ENCODE measurements around the gene NFIB. TPM values are rescaled to one million over a fixed set of nuclear protein-coding genes. Genes with fewer than 3 reads are reported as not detected.

NFIB gene
- total RNA-seq, 1 experiment from 2014 or later, result 75.8 TPM

DNA sequence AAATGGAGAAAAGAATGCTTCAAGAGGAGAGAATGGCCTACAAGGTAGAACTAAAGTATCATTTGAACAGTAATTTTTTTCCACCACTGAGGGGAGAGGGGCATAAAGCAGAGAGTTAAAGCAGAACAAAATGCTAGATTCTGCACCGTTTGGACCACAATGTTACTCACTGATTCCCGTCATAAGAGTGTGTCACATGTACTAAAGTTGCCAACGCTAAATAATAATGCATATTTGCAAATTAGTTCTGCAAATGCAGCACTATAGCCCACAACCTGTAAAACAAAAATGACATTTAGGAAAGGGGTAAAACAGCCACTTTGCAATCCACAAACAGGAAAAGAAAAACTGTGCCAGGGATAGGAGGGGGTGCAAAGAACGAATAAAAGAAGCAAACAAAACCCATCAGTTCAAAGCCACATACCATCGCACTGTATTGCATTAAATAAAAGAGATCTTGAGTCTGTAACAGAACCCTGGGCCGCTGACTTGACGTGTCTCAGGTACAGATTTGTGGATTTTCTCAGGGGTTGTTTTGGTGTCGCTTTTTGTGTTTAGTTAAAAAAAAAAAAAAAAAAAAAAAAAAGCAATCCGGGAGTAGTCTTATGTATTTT lies 7.7 kb upstream of the NFIB start:
- TF ChIP-seq, protein P1, sequence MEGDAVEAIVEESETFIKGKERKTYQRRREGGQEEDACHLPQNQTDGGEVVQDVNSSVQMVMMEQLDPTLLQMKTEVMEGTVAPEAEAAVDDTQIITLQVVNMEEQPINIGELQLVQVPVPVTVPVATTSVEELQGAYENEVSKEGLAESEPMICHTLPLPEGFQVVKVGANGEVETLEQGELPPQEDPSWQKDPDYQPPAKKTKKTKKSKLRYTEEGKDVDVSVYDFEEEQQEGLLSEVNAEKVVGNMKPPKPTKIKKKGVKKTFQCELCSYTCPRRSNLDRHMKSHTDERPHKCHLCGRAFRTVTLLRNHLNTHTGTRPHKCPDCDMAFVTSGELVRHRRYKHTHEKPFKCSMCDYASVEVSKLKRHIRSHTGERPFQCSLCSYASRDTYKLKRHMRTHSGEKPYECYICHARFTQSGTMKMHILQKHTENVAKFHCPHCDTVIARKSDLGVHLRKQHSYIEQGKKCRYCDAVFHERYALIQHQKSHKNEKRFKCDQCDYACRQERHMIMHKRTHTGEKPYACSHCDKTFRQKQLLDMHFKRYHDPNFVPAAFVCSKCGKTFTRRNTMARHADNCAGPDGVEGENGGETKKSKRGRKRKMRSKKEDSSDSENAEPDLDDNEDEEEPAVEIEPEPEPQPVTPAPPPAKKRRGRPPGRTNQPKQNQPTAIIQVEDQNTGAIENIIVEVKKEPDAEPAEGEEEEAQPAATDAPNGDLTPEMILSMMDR (IDR thresholded peaks at IDR 0.05; ENCODE audit: unreplicated experiment), result no peak
- Mint-ChIP-seq H3K36me3 (ENCODE audit: insufficient read depth, unreplicated experiment) (peaks cover 52% of the 10 kb centered on the region), H3K9me3 (ENCODE audit: low read depth, unreplicated experiment) (no peaks in the 10 kb centered on the region), H3K4me3 (ENCODE audit: low read depth, unreplicated experiment) (peak overlapping the region; percentile 70), H3K4me1 (ENCODE audit: low read depth, unreplicated experiment) (peaks cover 31% of the 10 kb centered on the region), H3K27ac (ENCODE audit: unreplicated experiment) (peak overlapping the region; percentile 70), H3K27me3 (ENCODE audit: unreplicated experiment) (no peaks in the 10 kb centered on the region)
- intact Hi-C loops (cut with micrococcal nuclease; ENCODE audit: unreplicated experiment), result loop anchor here (5.0 kb wide), 2 partner anchors 44 to 224 kb away; no protein-coding TSS in a partner anchor
- DNase-seq, result no peak
- TSS peak; percentile 64 for BruUV-seq (replicated peaks)
- CTCF ChIA-PET, result no interaction called here

DNA sequence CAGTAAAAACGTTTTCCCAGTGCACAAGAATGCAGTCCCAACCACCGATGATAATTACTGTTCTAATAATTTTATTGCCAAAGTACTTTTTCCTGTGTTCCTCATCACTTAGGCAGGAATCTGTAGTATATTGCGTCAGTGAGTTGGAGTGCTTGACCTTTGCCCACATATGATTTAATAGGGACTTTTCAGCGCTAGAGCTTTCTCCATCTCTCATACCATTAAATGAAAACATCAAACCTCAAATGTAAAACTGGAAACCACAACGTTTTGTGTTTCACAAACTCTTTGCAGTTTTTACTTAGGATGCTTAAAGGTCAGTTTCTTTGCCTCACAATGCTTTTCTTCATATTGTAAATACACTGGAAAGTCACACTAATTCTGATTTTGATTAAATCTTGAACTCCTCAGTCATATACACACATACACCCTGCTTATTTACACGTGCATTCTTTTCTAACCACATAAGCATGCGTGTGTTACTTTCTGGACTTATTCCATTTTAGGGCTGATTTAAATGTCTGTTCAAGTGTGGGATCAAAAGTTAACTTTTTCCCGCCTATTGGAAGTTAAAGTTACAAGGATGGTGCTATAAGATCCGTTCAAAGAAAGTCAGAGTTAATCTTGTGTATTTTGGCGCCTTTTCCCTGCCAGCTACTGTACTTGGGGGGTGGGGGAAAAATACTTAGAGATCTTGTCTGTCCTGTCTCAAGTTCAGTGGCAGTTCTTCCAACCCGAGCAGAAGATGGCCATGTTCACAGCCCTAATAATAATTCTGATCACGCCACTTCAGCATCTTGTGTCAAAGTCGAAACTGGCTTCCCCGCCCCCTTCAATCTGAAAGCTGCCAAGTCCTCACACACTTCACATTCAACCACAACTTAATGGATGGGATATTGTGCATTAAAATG lies 6.6 kb upstream of the NFIB start:
- H3K36me3 Mint-ChIP-seq (ENCODE audit: insufficient read depth, unreplicated experiment), result peaks cover 63% of the 10 kb centered on the region
- H3K4me3 Mint-ChIP-seq (ENCODE audit: low read depth, unreplicated experiment), result peak overlapping the region; percentile 70
- TF ChIP-seq, protein P1 (IDR thresholded peaks at IDR 0.05; ENCODE audit: unreplicated experiment), result no peak
- DNase-seq, result peak; percentile 32
- CTCF ChIA-PET, result no interaction called here
- H3K27ac Mint-ChIP-seq (ENCODE audit: unreplicated experiment), result peak overlapping the region; percentile 70
- intact Hi-C loops (cut with micrococcal nuclease; ENCODE audit: unreplicated experiment), result loop anchor here (5.0 kb wide), 2 partner anchors 43 to 223 kb away; no protein-coding TSS in a partner anchor
- peaks cover 31% of the 10 kb centered on the region for H3K4me1 Mint-ChIP-seq (ENCODE audit: low read depth, unreplicated experiment)
- no peaks in the 10 kb centered on the region for H3K27me3 Mint-ChIP-seq (ENCODE audit: unreplicated experiment)
- no peaks in the 10 kb centered on the region for H3K9me3 Mint-ChIP-seq (ENCODE audit: low read depth, unreplicated experiment)
- BruUV-seq (replicated peaks), result no TSS peak

DNA sequence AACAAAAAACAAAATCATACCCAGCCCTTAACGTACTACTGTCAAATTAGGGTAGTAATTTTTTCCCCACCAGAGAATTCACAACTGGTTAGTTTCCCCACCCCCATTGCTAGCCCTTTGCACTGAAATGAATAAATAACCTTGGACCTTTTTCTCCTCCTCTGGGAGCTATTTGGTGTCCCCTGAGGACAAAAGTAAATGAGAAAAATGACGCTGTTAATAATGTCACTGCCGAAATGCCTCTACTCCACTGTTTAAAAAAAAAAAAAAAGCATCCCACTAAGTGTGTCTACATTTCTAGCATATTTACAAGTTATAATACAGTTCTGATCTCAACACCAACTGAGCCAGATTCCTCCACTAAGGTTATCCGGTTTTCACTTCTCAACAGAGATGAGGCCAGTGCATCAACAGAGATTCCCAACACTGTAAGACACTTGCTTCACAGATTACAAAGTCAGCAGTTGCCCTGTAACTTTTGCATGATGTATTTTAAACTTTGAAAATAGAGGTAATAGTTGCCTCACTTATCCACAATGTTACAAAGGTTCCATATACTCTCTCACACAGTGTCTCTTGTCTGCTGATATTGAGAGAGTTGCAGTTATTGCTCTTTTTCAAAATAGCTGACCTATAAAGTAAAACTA lies 5.1 kb upstream of the NFIB start:
- no peaks in the 10 kb centered on the region for H3K27me3 Mint-ChIP-seq (ENCODE audit: unreplicated experiment)
- CTCF ChIA-PET, result interaction anchor here (0.6 kb wide), 1 partner anchor 54 kb away, joined by 4 read pairs; no protein-coding TSS in a partner anchor
- peaks cover 72% of the 10 kb centered on the region for H3K36me3 Mint-ChIP-seq (ENCODE audit: insufficient read depth, unreplicated experiment)
- H3K4me1 Mint-ChIP-seq (ENCODE audit: low read depth, unreplicated experiment), result peaks cover 31% of the 10 kb centered on the region
- peak overlapping the region; percentile 84 for H3K4me3 Mint-ChIP-seq (ENCODE audit: low read depth, unreplicated experiment)
- TF ChIP-seq, protein P1 (IDR thresholded peaks at IDR 0.05; ENCODE audit: unreplicated experiment), result no peak
- no TSS peak for BruUV-seq (replicated peaks)
- no peak for DNase-seq
- no peaks in the 10 kb centered on the region for H3K9me3 Mint-ChIP-seq (ENCODE audit: low read depth, unreplicated experiment)
- H3K27ac Mint-ChIP-seq (ENCODE audit: unreplicated experiment), result no peak overlapping the region
- intact Hi-C loops (cut with micrococcal nuclease; ENCODE audit: unreplicated experiment), result no loop called here

DNA sequence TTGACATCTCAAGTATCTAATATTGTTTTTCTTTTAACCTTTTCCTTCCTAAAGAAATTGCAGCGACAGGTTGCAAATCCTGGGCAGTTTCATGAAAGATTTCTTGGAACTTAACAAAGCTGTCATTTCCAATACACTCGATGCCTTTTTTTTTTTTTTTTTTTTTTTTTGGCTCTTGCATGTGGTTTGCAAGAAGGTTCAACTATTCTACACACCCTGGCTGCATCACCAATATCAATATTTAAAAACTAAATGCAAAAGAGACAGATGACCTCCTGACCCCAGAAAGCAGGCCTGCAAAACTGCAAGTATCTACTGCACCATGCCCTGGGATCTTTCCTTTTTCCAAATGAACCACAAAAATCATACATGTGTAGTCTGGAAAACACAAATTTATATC lies 4.4 kb upstream of the NFIB start:
- CTCF ChIA-PET, result interaction anchor here (0.6 to 0.7 kb wide), 3 partner anchors 76 to 235 kb away, joined by 4 to 6 read pairs (median 5); no protein-coding TSS in a partner anchor
- Mint-ChIP-seq H3K36me3 (ENCODE audit: insufficient read depth, unreplicated experiment) (peaks cover 79% of the 10 kb centered on the region), H3K27ac (ENCODE audit: unreplicated experiment) (peak overlapping the region; percentile 98), H3K27me3 (ENCODE audit: unreplicated experiment) (no peaks in the 10 kb centered on the region), H3K4me3 (ENCODE audit: low read depth, unreplicated experiment) (peak overlapping the region; percentile 84), H3K4me1 (ENCODE audit: low read depth, unreplicated experiment) (peaks cover 30% of the 10 kb centered on the region), H3K9me3 (ENCODE audit: low read depth, unreplicated experiment) (no peaks in the 10 kb centered on the region)
- intact Hi-C loops (cut with micrococcal nuclease; ENCODE audit: unreplicated experiment), result no loop called here
- BruUV-seq (replicated peaks), result no TSS peak
- no peak for DNase-seq
- TF ChIP-seq, protein P1 (IDR thresholded peaks at IDR 0.05; ENCODE audit: unreplicated experiment), result no peak

All from Calu3 (cell line).